GM19328 (cell line): ENCODE data around the gene RSU1.
"Not testable (repeated sequence)": the region's sequence is repeated elsewhere in the genome, so short reads cannot be mapped to it uniquely, and the experiment has no call there.

Source experiments
- ATAC-seq: cut with Tn5 transposase; IDR thresholded peaks from one replicate; pipeline ENCODE4 v1.9.1; 2021; ENCODE audit warnings: mild to moderate bottlenecking, moderate library complexity; ENCODE audit not compliant: unreplicated experiment

The RSU1 gene

DNA sequence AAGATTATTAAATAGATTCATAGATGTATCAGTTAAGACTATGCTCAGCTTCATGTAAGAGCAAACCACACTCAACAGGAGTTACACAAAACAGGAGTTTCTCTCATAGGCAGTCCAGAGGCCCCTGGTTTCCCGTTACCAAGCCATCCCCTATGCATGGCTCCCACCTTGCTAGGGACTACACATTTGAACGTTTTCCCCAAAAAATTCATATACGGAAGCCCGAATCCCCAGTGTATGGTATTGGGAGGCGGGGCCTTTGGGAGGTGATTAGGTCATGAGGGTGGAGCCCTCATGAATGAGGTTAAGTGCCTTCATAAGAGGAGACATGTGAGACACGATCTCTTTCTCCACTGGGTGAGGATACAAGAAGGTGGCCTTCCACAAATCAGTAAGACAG, 29.1 kb downstream of the RSU1 start:
- no peak for ATAC-seq

DNA sequence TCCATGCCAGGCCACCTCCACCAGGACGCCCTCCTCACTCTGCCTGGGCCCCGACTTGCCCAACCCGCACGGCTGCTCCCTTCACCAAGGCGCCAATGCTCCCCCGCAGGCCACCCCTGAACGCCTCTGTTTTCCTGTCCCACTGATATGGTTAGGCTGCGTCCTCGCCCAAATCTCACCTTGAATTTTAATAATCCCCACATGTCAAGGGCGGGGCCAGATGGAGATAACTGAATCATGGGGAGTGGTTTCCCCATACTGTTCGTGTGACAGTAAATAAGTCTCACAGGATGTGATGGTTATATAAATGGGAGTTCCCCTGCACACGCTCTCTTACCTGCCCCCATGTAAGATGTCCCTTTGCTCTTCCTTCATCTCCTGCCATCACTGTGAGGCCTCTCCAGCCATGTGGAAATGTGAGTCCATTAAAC, 29.8 kb downstream of the RSU1 start:
- no peak for ATAC-seq

DNA sequence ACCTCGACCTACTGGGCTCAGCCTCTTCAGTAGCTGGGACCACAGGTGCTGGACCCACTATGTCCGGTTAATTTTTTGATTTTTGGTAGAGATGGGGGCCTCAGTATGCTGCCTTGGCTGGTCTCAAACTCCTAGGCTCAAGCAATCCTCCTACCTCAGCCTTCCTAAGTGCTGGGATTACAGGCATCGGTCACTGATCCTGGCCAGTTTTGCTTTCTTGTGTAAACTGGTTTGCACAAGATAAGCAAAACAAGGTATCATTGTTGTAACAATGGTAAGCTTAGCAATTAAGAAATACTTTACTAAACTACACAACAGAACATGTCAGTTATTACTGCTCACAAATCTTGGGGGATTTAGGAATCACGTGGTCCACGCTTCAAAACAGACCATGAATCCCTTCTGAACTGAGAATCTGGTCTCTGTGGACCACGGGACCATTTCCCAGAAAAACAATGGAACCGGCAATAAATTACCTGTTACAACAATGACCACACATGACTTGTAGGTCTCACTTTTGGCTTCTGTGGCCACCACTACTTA, 36.8 kb downstream of the RSU1 start:
- no peak for ATAC-seq

DNA sequence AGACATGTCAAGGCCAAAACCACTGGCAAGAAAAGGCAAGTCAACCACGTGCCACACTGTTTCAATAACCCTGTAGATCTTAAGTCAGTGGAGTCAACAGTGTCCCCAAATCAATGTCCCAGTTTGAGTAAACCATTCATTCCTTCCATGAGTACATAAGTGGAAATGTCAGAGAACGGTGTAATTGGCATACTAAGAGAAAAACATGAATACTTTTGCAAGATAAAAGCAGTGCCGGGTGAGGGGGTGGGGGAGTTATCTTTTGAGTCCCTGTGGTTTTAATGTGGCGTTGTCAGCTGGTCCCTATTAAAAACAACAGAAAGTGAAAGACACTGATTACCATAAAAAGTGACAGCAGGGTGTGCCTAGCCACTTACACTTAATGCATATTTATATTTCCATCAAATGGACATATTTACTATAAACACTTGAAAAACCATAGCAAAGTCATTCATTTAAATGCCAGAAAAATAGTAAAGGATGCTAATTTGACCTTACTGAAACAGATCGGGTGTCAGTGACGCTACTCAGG, 37.8 kb downstream of the RSU1 start:
- peak; percentile 65 for ATAC-seq

DNA sequence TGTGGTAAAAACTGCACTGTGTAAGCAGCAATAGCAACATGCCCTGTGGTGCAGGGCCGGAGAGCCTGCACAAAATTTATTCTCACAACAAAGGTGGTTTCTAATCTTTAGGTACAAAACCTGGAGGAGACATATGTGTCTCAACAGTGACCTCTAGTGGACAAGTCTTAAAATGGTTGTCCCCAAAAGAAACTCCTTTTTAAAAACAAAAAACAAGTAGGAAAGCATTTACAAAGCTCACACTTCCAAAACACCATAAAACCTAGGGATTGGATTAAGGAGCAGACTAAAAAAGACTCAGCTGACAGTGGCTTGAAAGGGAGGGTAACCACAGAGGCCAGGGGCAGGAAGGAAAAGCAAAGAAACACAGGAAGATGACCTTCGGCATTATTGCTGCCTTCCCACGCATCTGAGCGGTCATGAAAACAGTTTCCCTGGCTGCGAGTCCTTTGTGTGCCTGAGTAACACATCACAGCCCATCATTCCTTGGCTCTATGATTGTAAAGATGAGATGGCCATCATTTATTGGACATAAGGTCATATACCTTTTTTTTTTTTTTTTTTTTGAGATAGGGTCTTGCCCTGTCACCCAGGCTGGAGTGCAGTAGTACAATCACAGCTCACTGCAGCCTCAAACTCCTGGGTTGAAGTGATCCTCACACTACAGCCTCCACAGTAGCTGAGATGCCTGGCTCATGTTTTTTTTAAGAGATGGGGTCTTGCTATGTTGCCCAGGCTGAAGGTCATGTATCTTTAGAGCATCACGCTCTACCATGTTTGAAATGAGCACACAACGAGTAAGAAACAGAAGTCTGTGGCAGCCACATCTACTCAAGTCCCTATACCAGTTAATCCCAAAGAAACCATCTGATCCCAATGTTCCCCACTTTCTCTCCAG, 39.5 kb downstream of the RSU1 start:
- no peak for ATAC-seq

DNA sequence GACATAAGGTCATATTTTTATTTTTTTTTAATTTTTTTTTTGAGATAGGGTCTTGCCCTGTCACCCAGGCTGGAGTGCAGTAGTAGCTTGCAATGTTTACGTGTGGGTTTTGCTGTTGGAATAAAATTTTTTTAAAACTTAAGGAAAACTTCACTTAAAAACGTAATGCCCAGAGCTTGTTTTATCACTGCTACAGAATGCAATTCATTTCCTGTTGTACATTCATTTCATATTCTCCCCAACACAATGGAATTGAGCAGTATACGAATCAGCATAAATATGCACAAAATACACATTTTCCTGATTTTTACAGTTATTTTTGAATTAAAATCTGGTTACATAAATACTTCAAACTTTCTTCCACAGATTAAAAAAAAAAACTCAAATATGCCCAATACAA, 40.3 kb downstream of the RSU1 start:
- ATAC-seq = no peak

DNA sequence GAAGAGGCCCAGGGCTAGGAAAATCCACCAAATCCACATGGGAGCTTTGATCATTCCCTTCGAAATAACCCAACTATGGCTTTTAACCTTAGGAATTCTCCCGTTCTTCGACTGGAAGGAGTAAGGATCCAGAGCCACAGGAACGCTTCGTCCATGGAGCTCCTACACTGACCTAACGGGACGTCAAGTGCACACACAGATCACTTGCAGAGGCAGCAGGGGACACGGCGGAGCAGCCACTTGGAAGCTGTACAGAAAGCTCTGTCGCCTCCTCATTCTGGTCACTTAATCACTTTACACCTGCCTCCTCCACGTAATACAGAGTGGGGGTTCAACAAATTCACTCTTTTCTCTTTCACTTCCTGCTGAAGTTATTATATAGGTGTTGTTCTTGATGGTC, 43.9 kb downstream of the RSU1 start:
- ATAC-seq = no peak

DNA sequence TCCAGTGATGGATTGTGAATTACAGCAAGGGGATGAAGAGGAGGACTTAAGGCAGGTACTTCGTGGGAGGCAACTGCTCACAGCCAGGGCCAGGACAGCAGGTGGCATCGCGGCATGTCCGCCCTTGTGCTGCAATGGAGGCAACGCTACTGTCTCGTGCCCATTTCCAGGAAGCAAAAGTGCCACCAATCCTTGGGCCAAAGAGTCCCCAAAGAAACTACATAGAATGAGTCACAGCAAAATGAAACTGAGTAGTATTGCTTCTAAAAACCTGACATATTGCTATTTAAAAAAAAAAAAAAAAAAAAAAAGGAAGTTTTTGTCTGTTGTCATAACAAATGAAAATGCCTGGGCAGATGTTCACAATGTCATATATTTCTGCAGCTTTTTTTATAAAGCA, 46.6 kb downstream of the RSU1 start:
- no peak for ATAC-seq

DNA sequence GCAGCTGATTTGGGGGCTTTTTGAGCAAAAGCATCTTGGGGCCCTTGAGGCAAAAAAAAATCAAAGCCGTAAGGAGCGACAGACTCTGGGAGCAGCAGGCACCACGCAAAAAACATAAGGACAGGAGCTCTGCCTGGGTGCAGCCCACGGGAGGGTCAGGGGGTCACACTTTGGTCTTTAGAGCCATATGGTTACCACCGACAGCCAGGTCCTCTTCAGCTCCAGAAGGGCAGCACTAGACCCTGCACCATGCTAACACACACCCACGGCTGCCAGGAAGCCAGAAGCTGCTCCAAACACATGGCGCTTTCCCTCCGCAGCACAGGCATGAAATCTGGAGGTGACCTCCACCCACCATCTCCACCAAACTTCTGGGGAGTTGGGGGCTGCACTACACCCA, 47.1 kb downstream of the RSU1 start:
- ATAC-seq = no peak

DNA sequence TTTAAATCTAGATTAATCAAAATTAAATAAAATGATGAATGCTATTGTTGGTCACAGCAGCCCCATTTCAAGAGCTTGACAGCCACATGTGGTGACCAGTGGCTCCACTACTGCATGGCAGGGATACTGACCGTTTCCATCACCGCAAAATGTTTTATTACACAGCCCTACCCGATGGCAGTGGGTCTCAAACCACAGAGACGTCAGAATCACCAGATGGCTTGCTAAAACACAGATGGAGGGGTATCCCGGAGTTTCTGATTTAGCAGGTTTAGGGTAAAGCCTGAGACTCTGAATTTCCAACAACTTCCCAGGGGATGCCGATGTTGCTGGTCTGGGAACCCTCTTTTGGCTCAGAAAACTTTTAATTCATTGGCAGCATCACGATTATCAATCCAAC, 47.9 kb downstream of the RSU1 start:
- no peak for ATAC-seq

DNA sequence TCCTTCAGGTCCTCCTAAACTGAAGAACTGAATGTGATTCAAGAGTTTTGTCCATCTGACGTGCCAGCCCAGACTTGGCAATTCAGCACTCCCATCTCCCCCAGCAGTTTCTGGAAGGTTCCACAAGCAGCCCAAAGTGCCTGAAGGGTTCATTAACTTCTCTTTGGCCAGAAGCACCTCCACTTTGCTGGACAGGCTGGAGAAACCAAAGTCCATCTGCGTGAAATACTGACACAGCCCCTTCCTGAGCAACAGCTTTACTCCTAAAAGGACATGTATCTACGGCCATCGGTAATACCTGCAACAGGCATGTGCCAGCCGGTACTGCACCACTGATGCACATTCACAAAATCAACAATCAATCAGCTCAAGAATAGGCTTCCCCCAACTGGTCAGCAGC, 48.5 kb downstream of the RSU1 start:
- no peak for ATAC-seq

DNA sequence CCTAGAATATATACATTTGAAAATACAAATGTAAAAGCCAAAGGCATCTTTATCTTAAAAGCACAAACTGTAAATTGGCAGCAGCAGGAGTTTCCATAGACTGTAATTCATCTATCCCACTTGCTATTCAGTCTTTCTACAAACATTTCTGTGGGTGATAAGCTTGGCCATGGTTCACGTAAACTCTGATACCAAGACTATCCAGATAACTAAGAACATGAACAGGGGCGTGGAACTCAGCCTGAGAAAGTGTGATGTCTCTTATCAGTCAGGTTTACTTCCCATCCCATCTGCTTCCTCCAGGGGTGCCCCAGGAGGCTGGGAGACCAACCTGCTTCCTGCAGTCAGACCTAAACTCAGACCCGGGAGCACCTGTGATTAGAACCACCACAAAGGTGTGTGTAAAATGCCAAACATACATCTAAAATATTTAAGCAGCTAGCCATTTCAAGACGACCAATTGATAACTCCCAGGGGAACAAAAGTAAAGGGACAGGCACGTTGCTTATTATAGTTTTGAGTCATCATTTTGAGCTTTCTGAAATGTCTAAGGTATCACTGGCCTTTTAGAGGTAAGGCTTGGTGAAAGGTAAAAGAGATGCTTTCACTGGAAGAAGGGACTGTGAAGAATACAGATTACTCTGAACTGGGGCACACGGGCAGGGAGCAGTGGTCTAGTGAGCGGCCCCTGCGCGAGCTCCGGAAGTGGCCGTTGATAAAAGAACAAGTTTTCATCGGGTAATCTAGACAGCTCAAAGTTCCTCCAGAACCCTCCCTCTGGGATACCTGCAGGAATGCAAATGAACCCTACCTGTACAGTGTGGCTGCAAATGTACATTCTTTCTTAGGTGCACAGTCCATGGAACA, 51.5 kb downstream of the RSU1 start:
- no peak for ATAC-seq

DNA sequence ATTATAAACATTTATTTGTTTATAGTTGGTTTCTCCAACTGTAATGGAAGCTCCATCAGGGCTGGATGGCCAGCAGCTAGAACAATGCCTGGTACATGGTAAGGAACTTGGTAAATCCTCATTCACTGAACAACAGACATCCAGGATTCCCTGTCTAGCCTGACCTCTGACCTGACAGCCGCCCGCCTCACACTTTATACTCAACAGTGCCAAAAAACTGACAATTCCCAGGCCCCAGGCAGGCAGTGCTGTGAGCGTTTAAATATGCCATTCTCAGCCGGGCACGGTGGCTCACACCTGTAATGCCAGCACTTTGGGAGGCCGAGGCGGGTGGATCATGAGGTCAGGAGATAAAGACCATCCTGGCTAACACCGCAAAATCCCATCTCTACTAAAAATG, 55.9 kb downstream of the RSU1 start:
- no peak for ATAC-seq

DNA sequence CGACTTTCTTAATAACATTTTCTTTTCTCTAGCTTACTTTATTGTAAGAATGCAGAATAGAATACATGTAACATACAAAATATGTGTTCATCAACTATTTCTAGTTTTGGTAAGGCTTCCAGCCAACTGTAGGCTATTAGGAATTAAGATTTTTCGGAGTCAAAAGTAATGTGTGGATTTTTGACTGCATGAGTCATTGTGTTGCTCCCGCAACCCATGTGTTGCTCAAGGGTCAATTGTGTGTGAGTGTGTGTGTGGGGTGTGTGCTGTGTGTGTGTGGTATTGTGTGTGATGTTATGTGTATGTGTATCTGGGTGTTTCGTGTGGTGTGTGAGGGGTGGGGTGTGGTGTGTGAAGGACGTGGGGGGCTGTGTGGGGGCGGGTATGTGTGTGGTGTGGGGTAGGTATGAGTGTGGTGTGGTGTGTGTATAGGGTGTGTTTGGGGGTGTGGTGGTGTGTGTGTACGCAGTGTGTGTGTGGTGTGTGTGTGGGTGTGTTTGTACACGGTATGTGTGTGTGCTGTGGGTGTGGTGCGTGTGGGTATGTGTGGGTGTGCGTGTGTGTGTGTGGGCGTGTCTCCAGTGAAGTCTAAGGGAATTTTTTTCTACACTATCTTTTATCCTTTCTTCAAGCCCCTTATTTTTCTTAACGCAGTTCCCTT, 60.5 kb downstream of the RSU1 start:
- ATAC-seq = no peak

DNA sequence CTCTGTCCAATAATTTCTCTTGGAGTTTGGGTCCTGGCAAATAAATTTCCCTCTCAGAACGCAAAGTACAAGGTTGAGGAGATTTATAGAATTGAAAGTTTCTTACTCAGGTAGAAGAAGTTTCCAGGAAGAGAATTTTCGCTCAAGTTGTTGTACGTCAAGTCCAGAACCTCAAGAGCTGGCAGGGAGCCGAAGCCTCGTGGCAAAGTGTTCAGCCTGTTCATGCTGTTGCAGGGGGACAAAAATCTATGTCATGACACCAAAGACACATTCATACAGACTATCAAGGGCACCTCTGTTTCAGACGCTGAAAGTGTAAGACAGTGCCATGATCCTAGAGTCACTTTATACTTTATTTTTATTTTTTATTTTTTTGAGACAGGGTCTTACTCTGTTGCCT, 62.5 kb downstream of the RSU1 start:
- ATAC-seq = no peak

DNA sequence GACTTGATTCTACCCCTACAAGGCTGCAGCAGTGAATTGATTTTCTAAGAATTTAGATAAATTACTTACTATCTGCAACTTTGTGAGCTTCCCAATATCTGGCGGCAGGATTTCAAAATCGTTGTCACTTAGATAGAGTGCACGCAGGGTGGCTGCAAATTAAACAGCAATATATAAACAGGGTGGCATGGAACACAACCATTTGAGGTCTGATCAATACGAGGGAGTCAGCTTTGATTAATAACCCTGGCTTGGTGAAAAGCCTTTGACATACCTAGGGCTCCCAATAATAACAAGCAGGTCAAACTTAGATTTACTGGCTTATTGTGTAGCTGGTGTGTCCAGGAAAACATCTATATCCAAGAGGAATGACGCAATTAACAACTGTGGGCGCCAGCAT, 64.4 kb downstream of the RSU1 start:
- ATAC-seq = not testable (repeated sequence)

DNA sequence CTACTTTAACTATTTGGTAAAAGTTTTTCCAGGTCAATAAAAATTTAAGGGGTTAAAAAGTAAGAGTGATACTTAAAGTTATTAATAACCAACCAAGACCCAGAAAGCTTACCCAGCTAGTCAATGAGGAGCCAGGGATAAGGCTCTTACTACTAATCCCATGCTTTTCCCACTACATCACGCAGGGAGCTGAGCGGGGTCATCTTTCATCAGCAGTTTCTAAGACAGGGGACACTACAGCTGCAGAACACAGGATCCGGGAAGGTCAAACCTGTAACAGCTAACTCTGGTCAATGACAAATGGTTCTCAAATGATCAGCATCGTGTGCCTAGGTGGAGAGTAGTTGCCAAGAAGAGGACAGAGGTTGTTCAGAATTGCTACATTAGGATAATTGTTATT, 65.1 kb downstream of the RSU1 start:
- no peak for ATAC-seq

DNA sequence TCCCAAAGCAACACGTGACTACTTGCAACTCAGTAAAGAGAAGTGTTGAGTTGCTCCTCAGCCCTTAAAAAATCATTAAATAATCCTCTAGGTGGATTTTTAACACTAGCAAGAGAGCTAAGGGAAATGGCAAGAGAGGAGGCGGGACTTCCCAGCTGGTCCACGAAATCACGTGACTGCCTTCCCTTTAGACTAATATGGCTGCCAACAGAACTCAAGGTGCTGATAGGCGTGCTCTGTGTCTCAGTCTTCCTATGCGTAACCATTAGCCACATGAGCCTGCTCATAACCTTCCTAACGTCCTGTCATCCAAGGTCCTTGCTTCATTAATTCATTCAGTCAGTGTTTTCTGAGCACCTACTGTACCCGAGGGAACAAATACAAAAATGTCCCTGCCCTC, 66.0 kb downstream of the RSU1 start:
- no peak for ATAC-seq

DNA sequence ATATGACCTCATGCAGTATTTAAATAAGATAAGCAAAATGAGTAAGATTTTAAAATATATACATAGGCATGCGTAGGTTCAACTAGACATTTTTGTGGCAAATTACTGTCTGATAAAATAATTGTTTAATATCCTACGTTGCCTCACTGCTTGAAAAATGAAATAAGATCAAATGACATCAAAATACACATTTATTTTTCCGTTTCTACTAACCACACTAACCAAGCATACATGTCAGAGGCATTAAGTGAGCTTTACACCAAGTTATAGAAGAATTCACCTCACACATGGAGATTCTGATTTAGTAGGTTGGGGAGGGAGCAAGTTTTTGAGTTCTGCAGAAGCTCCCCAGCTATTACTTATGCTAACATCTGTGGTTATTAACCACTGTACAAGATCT, 66.8 kb downstream of the RSU1 start:
- no peak for ATAC-seq

DNA sequence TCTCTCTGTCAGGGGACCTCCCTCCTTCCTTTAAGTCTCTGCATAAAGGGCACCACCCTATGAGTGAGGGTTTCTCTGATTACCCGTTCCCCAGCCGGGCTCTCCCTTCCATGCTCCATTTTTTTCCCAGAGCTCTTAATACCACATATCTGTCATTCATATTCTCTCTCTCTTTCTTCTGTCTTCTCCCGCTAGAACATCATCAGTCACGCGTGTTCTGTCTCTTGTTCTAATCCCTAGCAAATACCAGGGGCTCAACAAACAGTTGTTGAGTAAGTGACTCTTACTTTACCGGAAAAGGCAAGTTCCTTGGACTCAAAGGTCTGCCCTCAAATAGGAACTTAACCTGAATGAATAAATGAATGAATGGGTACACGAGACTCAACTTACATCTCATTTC, 68.5 kb downstream of the RSU1 start:
- ATAC-seq = no peak

DNA sequence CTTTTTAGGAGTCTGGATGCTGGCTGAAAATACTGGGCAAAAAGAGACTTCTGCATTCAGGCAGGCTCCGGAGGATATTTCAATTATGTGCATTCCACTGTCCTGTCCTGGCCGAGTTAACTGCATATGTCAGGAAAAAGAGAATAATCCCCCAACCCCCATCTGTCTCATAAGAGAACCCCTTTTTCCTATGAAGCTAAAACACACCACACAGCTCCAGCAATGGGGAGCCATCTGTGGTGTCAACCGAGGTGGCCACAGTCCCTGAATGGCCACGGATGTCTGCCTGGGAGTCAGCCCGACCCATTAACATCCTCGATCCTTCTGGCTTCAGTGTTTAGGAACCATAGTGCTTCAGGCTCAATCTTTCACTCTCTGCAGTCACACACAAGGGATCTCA, 70.4 kb downstream of the RSU1 start:
- ATAC-seq = no peak
